Stimulated activated CD4-positive, alpha-beta T cell treated with anti-CD3 and anti-CD28 coated beads, Interleukin-1b, Interleukin-23, amount 100 ng/mL, for 1 hour (primary cell): ENCODE results near the gene SMAGP.

Experiments
- DNase-seq, 2 donors: peaks; one replicate each; pipeline ENCODE4 v3.0.0-alpha.2; 2020; ENCODE audit warnings: low read depth in 2 of 2

Gene SMAGP

GRCh38 chr12:51196547-51196946, 73.7 kb downstream of the SMAGP start:
- DNase-seq = no peak

GRCh38 chr12:51195841-51196240, 74.4 kb downstream of the SMAGP start:
- DNase-seq = no peak
